Neuronal stem cell (in vitro differentiated cells): ENCODE measurements around the gene B3GALT6.
A peak's percentile ranks its signal among the peaks of the same experiment; 100 is the strongest.

ENCODE experiments used
- DNase-seq: peaks from one replicate; pipeline ENCODE4 v3.0.0-alpha.2; 2013; ENCODE audit warnings: low spot score
- H2AFZ ChIP-seq: one replicate; pipeline ENCODE4 v1.6.1; 2013; ENCODE audit warnings: mild to moderate bottlenecking, low read length, inconsistent platforms
- H2AK5ac ChIP-seq: 2 replicates; pipeline ENCODE4 v1.6.1; 2013; ENCODE audit warnings: low read depth, mild to moderate bottlenecking, inconsistent platforms, low read length, moderate library complexity, mixed read lengths
- H2BK120ac ChIP-seq: 2 replicates; pipeline ENCODE4 v1.6.1; 2013; ENCODE audit warnings: low read depth, mild to moderate bottlenecking, inconsistent platforms, low read length, moderate library complexity, mixed read lengths
- H2BK12ac ChIP-seq: one replicate; pipeline ENCODE4 v1.6.1; 2013; ENCODE audit warnings: low read length, inconsistent platforms
- H2BK15ac ChIP-seq: 2 replicates; pipeline ENCODE4 v1.6.1; 2013; ENCODE audit warnings: mild to moderate bottlenecking, low read length, inconsistent platforms, mixed read lengths
- H2BK5ac ChIP-seq: one replicate; pipeline ENCODE4 v1.6.1; 2013; ENCODE audit warnings: inconsistent platforms, mild to moderate bottlenecking, low read length, moderate library complexity
- H3K14ac ChIP-seq: one replicate; pipeline ENCODE4 v1.6.1; 2013; ENCODE audit warnings: low read length, inconsistent platforms
- H3K18ac ChIP-seq: 2 replicates; pipeline ENCODE4 v1.6.1; 2013; ENCODE audit warnings: low read length, inconsistent platforms
- H3K23ac ChIP-seq: 2 replicates; pipeline ENCODE4 v1.6.1; 2013; ENCODE audit warnings: low read depth, mild to moderate bottlenecking, mixed read lengths, low read length, inconsistent platforms; ENCODE audit not compliant: poor library complexity
- H3K27ac ChIP-seq: replicated peaks from 3 replicates; pipeline ENCODE4 v1.5.1; 2013; ENCODE audit warnings: low read length, inconsistent platforms
- H3K27me3 ChIP-seq, 3 experiments: 2 replicates each; pipeline ENCODE4 v1.6.1; 2013; ENCODE audit warnings: low read length in 3 of 3, mild to moderate bottlenecking in 2 of 3, inconsistent platforms in 1 of 3, low read depth in 1 of 3, mixed read lengths in 1 of 3, moderate library complexity in 1 of 3; ENCODE audit not compliant: control insufficient read depth in 3 of 3, insufficient read depth in 3 of 3
- H3K36me3 ChIP-seq, 2 donors: replicated peaks in 1 of 2; 2 replicates each; pipeline ENCODE4 v1.6.1; 2013; ENCODE audit warnings: low read length in 2 of 2; ENCODE audit not compliant: control insufficient read depth in 2 of 2, insufficient read depth in 2 of 2
- H3K4ac ChIP-seq: 2 replicates; pipeline ENCODE4 v1.6.1; 2013; ENCODE audit warnings: inconsistent platforms, mild to moderate bottlenecking, low read length, moderate library complexity
- H3K4me1 ChIP-seq, 2 donors: 1 replicate in 1 of 2; 2 replicates in 1 of 2; pipeline ENCODE4 v1.6.1; 2013; ENCODE audit warnings: low read length in 2 of 2, low read depth in 1 of 2; ENCODE audit not compliant: control insufficient read depth in 2 of 2, insufficient read depth in 1 of 2
- H3K4me2 ChIP-seq: one replicate; pipeline ENCODE4 v1.6.1; 2013; ENCODE audit warnings: mild to moderate bottlenecking, low read length, inconsistent platforms; ENCODE audit not compliant: insufficient read depth, poor library complexity, severe bottlenecking
- H3K4me3 ChIP-seq, 2 donors: 2 replicates each; pipeline ENCODE4 v1.5.1; 2013; ENCODE audit warnings: low read length in 2 of 2, mild to moderate bottlenecking in 2 of 2, inconsistent platforms in 1 of 2, moderate library complexity in 1 of 2
- H3K79me1 ChIP-seq: one replicate; pipeline ENCODE4 v1.6.1; 2013; ENCODE audit warnings: low read depth, mild to moderate bottlenecking, inconsistent platforms, low read length, moderate library complexity
- H3K9ac ChIP-seq: one replicate; pipeline ENCODE4 v1.6.1; 2013; ENCODE audit warnings: mild to moderate bottlenecking, low read depth, low read length, inconsistent platforms; ENCODE audit not compliant: poor library complexity
- H3K9me3 ChIP-seq, 2 donors: replicated peaks in 1 of 2; 2 replicates each; pipeline versions ENCODE3 to v1.6.1; 2013; ENCODE audit warnings: low read length in 2 of 2, mild to moderate bottlenecking in 2 of 2, inconsistent platforms in 1 of 2, low read depth in 1 of 2, mixed read lengths in 1 of 2, moderate library complexity in 1 of 2; ENCODE audit not compliant: control insufficient read depth in 2 of 2, insufficient read depth in 1 of 2
- H4K8ac ChIP-seq: one replicate; pipeline ENCODE4 v1.6.1; 2013; ENCODE audit warnings: low read depth, mild to moderate bottlenecking, inconsistent platforms, low read length, moderate library complexity
- H4K91ac ChIP-seq: one replicate; pipeline ENCODE4 v1.6.1; 2013; ENCODE audit warnings: low read length, low read depth, mild to moderate bottlenecking, inconsistent platforms; ENCODE audit not compliant: poor library complexity
- WGBS, 2 donors: extraction: QIAGEN DNeasy Blood & Tissue Kit; methylation state at CpG; one replicate each; pipeline ENCODE4 v1.1.7; 2013; ENCODE audit warnings: missing lambda C conversion rate in 2 of 2, mixed read lengths in 1 of 2; ENCODE audit not compliant: insufficient read length in 2 of 2, insufficient replicate concordance in 1 of 2; ENCODE audit errors: extremely low coverage in 2 of 2; 5-methylcytosine and 5-hydroxymethylcytosine counted together

Gene B3GALT6

GRCh38 chr1:1211541-1212441 is 20.2 kb upstream of the B3GALT6 start:
- H3K4me3 ChIP-seq, result no peak overlapping the region
- H3K79me1 ChIP-seq, result peaks cover 1% of the 10 kb centered on the region
- H2AK5ac ChIP-seq, result peak overlapping the region; percentile 75
- H2BK120ac ChIP-seq, result no peak overlapping the region
- no peak overlapping the region for H2BK15ac ChIP-seq
- peak overlapping the region; percentile 73 for H2BK12ac ChIP-seq
- DNase-seq, result no peak
- peak overlapping the region; percentile 65 for H3K23ac ChIP-seq
- H4K91ac ChIP-seq, result no peak overlapping the region
- peak overlapping the region; percentile 38 for H3K18ac ChIP-seq
- no peak overlapping the region for H3K27ac ChIP-seq
- H2BK5ac ChIP-seq, result no peak overlapping the region
- no peak overlapping the region for H3K4ac ChIP-seq
- no peak overlapping the region for H4K8ac ChIP-seq
- no peak overlapping the region for H3K4me2 ChIP-seq
- peak overlapping the region; percentile 71 for H3K14ac ChIP-seq
- peaks cover 0 to 5% of the 10 kb centered on the region in 2 donors for H3K4me1 ChIP-seq
- no peak overlapping the region for H2AFZ ChIP-seq
- H3K27me3 ChIP-seq, result peaks cover 0 to 9% (median 5%) of the 10 kb centered on the region in 3 experiments
- H3K9me3 ChIP-seq, result no peaks in the 10 kb centered on the region
- no CpG with 5 or more reads among the region's 28 CpGs for WGBS, 2 donors
- H3K36me3 ChIP-seq, result peaks cover 0 to 12% of the 10 kb centered on the region in 2 donors
- H3K9ac ChIP-seq, result peak overlapping the region; percentile 60

- Histone ChIP-seq H2AK5ac (peak overlapping the region; percentile 94), H3K14ac (no peak overlapping the region), H2BK120ac (no peak overlapping the region), H3K23ac (peak overlapping the region; percentile 73), H3K4me2 (no peak overlapping the region), H2BK5ac (peak overlapping the region; percentile 75), H3K4me3 (no peak overlapping the region), H4K8ac (no peak overlapping the region), H3K4ac (peak overlapping the region; percentile 5), H3K27ac (no peak overlapping the region), H3K79me1 (peaks cover 1% of the 10 kb centered on the region), H3K4me1 (peaks cover 0 to 5% of the 10 kb centered on the region in 2 donors), H2BK12ac (peak overlapping the region; percentile 58), H3K9me3 (no peaks in the 10 kb centered on the region), H3K36me3 (peaks cover under 1 to 21% of the 10 kb centered on the region in 2 donors), H4K91ac (no peak overlapping the region), H3K18ac (peak overlapping the region; percentile 48), H2AFZ (no peak overlapping the region), H3K9ac (no peak overlapping the region), H2BK15ac (no peak overlapping the region), H3K27me3 (peaks cover 0 to 3% (median 0%) of the 10 kb centered on the region in 3 experiments)
- no CpG with 5 or more reads among the region's 24 CpGs for WGBS, 2 donors
- no peak for DNase-seq
Measured at GRCh38 chr1:1212780-1213344, 19.2 kb upstream of the B3GALT6 start.

GRCh38 chr1:1213345-1214265 is 18.4 kb upstream of the B3GALT6 start, which contains the start of gene TNFRSF4:
Gene TNFRSF4, minus strand, starts transcription at chr1:1214153. Its CDS starts 26 bp downstream, at chr1:1214127.
- H3K4me1 ChIP-seq, result no peaks in the 10 kb centered on the region
- peak within 1 kb of the TSS; percentile 94 for H2AK5ac ChIP-seq
- peak within 1 kb of the TSS; percentile 71 for H3K18ac ChIP-seq
- no peak within 1 kb of the TSS for H3K4ac ChIP-seq
- H3K27me3 ChIP-seq, result peaks cover 0 to 3% (median 0%) of the 10 kb centered on the region in 3 experiments
- WGBS, 2 donors, result no CpG with 5 or more reads among the region's 56 CpGs
- H3K36me3 ChIP-seq, result peaks cover 7 to 28% of the 10 kb centered on the region in 2 donors
- peak within 1 kb of the TSS; percentile 31 for H3K14ac ChIP-seq
- H3K4me2 ChIP-seq, result no peak within 1 kb of the TSS
- H2BK120ac ChIP-seq, result no peak within 1 kb of the TSS
- H4K91ac ChIP-seq, result no peak within 1 kb of the TSS
- H3K79me1 ChIP-seq, result peaks cover 1% of the 10 kb centered on the region
- H3K9ac ChIP-seq, result no peak within 1 kb of the TSS
- no peak for DNase-seq
- H2BK15ac ChIP-seq, result peak within 1 kb of the TSS; percentile 49
- H3K27ac ChIP-seq, result no peak within 1 kb of the TSS
- no peak within 1 kb of the TSS for H4K8ac ChIP-seq
- H3K9me3 ChIP-seq, result no peaks in the 10 kb centered on the region
- no peak within 1 kb of the TSS for H2AFZ ChIP-seq
- peak within 1 kb of the TSS; percentile 41 for H2BK12ac ChIP-seq
- no peak within 1 kb of the TSS for H3K4me3 ChIP-seq
- peak within 1 kb of the TSS; percentile 75 for H2BK5ac ChIP-seq
- peak within 1 kb of the TSS; percentile 73 for H3K23ac ChIP-seq
